NAMALWA (cell line): ENCODE results near the gene MRPS10.
"Not testable (repeated sequence)": the region's sequence is repeated elsewhere in the genome, so short reads cannot be mapped to it uniquely, and the experiment has no call there.

Source experiments
- DNase-seq: peaks from one replicate; pipeline ENCODE4 v3.0.0-alpha.2; 2015; ENCODE audit warnings: low spot score

Gene MRPS10

DNA sequence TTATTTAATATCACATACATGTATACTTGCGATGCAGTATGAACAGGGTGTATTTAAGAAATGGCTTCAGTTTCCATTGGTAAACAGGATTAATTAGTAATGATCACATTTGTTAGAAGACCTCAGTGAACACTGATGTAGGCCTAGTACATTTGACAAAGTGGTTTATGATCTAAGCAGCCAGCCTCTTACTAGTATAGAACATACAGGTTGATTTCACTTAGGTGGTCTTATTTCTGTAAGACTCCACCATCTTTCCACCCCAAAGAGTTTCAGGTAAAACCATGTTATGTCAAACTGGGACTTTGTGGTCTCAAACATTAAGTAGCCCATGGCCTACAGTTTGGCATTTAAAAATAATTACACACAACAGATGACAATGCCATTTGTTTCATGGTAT is 20.2 kb upstream of the MRPS10 start:
- no peak for DNase-seq

DNA sequence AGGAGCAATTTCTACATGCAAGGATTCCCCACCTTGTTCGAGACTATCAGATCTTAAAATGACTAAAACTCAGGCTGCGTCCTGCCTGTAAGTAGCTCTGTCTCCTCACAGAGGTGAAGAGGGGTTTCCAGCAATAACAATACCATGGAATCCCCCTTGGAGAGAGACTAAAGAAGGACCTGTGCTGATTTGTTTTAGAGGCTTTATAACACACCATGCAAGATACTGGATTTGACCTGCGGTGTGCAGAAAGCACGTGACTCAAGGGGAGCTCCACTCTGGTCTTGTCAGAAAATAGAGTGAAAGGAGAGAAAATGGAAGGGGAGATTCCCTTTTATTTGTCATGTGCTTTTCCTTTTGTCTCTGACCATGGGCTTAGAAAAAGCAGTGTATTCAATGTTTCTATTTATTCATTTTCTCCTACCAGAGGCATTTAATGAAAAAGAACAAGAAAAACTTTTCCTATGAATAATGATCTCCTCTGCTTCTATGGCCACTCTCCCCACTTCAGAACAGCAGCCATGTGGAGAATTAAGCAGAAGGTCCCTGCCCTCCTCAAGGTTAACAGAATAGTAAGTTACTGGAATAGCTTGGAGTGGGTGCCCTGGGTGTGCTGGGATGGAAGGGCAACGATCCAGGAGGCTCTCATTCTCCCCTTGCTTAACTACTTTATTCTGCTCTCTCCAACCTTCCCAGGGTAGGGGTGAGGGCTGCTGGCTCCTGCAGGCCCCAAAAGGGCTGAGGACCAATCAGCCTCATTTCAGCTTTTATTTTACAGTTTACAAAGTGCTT is 19.2 kb upstream of the MRPS10 start:
- no peak for DNase-seq

DNA sequence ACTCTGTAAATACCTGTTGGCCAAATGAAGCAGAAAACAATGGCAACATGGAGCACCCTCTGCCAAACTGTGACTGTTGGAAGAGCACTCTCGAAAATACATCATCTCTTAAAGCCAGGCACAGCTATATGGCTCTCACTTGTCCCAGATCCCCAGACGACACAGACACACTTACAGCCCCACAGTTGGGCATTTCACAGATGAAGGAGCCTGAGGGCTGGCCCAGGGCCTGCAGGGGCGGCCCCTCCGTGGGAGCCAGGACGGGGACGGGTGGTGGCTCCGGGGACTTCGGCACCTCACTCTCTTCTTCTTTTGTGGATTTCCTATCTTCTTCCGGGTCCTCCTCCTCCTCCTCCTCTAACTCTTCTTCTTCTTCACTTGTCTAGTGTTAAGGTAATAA is 18.4 kb upstream of the MRPS10 start:
- DNase-seq = no peak

DNA sequence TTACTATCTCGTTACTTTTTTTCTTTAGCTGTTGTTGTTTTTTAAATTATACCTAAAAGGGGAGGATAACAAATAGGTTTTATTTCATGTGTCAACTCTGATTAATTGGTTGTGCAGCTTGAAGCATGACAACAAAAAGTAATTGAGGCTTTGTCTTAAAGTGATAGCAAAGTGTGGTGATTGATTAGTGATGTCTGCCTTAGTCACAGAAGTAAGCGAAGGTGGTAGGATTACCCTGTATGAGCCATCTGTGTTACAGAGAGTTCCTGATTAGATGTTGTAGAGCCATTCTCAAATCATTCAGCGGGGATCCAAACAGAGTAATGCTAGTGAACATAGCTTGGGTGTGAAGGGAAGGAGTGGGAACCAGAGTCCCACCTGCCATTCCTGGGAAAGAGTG is 14.4 kb upstream of the MRPS10 start:
- DNase-seq = no peak

DNA sequence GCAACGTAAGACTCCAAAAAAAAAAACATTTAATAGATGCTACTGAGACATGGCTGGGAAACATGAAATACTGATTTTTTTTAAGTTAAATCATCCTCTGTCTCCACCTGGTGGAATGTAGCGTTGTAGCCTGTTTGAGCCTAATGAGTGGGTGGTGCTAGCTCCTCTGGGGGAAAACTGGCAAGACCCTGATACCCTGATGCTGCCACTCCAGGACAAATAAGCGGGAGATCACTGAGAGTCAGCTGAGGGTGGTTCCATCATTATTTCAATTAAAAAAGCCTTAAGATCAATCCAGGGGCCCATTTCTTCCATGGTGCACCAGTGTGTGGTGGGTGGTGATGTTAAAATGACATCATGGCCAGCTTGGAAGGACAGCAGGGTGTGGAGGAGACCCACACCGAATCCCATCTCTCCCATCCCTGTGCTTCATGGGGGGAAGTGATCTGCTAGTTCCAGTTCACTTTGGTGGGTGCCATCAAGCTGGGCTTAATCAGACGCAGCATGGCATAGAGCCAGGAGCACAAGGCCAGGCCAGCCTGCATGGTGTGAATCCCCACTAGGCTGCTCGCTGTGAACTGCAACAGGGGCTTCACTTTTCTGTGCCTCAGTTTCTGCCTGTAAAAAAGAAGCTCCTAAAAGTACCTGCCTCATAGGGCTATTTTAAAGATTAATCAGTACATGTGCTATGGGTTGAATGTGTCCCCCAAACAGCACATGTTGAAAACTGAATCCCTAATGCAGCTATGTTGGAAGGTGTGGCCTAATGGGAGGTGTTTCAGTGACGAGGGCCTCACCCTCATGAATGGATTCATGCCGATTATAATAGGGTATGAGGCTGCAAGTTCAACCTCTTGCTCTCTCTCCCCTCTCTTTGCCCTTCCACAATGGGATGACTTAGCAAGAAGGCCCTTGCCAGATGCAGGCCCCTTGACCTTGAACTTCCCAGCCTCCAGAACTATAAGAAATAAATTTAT is 13.0 kb upstream of the MRPS10 start:
- DNase-seq = peak; percentile 51

DNA sequence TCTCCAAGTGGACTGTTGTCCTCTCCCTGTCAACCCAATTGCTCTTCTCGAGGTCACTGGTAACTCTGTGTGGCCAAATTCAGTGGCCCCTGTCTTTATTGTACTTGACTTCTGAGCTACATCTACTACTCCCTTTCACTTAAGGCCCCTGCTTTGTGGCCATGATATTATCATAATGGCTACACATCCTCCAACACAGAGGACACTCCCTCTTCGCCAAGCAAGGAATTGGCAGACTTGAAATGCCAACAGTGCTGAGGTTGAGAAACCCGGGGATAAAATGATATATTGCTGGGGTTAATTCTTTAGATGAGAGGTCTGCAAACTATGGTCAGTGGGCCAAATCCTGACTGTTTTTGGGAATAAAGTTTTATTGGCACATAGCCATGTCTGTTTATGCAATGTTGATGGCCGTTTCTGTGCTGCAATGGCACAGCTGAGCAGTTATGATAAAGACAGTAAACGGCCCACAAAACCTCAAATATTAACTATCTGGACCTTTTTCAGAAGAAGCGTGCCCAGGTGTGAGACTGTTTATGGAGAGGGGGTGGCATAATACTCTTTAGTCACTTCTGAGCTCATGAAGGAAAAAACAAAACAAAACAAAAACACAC is 12.0 kb upstream of the MRPS10 start:
- no peak for DNase-seq

DNA sequence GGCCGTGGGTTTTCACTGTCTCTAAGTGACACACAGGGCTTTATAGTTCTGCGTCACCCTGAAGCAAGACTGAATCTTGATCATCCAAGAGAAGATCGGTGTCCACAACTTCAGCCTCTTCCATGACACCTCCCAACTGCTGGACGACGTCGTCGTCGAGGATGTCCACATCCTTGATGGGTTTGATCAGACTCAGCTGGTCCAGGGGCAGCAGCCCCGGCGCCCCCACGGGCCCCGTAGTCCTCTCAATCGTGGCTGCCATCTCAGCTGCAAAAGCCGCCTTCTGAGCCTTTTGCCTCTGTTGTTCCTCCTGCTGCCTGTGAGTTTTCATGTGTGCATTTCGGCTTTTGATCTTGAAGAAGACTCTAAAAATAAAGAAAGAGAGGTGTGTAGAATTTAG is 10.6 kb upstream of the MRPS10 start:
- no peak for DNase-seq

GRCh38 chr6:42227173-42227850 is 9.7 kb upstream of the MRPS10 start:
- no peak for DNase-seq

DNA sequence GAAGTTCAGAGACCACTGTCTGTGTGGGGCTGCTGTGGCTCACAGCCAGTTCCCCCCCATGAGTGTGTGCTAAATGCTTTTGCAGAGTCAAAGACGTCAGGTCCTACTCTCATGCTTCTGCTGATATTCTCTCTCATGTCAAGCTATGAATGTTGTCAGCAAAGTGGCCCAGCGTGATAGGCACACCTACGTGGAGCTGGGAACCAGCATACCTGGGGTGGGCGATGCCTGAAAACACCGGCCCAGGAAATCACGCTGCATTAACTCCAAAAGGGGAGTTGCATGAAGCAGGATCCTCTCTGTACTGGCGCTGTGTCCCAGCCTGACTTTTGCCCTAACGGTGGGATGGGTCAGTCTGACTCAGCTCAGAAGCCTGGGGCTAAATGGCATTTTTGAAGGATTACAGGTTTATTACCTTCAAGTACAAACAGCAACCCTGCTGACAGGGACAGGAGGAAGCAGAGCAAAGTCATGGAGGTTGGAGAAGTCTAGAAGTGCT is 9.0 kb upstream of the MRPS10 start:
- no peak for DNase-seq

DNA sequence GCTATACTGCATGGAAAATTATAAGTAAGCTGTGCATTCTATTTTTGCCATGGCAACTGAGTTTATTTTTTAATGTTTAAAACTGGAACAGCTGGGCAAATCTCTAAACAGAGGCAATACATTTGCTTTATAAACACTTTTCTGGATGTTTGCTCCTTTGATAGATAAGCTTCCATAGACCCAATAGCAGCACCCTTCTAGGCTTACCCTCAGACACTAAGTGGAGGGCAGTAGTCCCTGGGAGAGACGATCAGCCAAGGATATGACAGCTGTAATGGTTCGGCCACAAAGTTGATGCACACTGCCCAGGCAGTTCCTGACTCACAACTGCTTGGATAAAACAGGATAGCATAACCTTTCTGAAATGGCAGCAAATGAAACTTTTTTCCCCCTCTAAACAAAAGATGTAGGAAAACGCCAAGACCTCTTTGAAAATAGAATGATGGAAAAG is 8.5 kb upstream of the MRPS10 start:
- DNase-seq = no peak

GRCh38 chr6:42225419-42225818 is 7.8 kb upstream of the MRPS10 start:
- no peak for DNase-seq

- DNase-seq = no peak
Measured at GRCh38 chr6:42225029-42225339, 7.3 kb upstream of the MRPS10 start.

DNA sequence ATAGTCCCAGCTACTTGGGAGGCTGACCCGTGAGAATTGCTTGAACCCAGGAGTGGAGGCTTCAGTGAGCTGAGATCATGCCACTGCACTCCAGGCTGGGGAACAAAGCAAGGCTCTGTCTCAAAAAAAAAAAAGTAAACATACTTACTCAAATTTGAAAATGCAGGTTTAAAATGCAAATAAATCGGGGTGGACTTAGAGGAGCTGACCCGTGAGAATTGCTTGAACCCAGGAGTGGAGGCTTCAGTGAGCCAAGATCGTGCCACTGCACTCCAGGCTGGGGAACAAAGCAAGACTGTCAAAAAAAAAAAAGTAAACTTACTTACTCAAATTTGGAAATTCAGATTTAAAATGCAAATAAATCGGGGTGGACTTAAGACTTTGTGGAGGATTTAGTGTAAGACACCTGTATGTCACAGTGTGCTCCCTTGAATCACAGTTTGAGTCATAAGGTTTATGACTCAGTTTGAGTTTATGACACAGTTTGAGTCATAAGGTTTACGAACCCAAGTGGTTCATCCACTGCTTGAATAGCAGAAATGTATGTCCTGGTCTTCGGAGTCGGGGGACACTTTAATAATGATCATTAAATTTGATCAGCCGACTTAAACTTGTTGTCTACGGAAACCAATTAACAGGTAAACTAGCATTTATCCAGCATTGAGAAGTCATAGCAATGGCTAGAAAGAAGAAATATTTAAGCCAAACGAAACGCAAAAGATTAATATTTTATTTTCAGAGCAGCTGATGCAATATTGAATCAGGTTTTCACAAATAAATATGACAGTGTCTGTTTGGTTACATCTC is 6.8 kb upstream of the MRPS10 start:
- DNase-seq = peak; percentile 29

DNA sequence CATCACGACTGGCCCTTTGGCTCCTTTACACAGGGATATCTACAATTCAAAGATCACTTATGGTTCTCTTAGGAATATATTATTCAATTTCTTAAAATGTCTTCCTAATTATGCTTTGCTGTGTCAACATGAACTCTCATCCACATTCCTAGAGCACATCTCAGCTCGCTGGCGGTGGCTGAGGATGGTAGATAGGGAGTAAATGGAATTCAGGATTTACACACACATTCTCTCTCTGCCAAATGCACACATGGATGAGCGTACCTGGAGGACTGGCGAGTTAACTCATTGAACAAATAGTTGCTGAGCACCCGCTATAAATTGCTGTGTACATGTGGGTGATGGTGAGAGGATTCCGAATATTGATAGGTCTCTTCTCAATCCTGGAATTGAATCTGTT is 4.8 kb upstream of the MRPS10 start:
- DNase-seq = no peak

DNA sequence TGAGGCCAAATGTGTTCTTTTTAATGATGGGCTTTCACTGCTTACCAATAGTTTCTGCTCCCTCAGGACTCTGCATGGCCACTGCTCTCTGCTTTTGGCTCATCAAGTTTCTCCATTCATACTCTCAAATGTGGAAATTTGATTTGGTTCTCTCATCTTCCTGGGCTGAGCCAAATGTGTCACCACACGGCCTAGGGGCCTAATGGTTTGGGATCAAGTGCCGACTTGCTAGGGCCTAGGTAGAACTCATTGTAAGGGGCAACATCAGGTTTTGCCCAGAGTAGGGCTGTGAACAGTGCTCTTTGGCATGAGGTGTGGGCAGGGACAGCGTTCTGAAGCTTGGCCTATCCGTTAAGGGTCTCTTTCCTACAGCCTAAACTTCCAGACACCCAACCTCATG is 3.9 kb upstream of the MRPS10 start:
- DNase-seq = no peak

DNA sequence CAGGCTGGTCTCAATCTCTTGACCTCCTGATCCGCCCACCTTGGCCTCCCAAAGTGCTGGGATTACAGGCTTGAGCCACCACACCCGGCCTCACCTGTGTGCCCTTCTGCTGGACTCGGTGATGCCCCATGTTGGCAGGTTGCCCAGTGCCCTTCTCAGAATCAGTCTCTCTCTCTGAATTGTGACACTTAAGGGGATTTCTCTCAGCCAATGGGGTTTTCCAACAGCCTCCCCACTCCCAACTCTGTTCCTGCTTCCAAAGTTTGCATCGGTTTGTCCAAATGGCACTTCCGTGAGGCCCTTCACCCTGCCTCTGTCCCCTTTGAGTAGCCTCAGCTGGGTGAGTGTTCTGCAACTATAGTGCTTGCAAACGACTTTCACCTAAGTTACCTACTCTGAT is 3.1 kb upstream of the MRPS10 start:
- no peak for DNase-seq

GRCh38 chr6:42217157-42217518 is 523 bp downstream of the MRPS10 start:
- peak; percentile 35 for DNase-seq

DNA sequence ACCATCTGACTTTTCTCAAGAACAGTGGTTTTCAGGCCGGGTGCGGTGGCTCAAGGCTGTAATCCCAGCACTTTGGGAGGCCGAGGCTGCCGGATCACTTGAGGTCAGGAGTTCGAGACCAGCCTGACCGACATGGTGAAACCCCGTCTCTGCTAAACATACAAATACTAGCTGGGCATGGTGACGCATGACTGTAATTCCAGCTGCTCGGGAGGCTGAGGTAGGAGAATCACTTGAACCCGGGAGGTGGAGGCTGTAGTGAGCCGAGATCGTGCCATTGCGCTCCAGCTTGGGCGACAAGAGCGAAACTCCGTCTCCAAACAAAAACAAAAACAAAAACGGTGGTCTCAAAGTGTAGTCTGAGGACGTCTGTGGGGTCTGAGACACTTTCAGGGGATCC is 1.2 kb downstream of the MRPS10 start:
- DNase-seq = not testable (repeated sequence)

GRCh38 chr6:42212442-42212841 is 5.2 kb downstream of the MRPS10 start:
- no peak for DNase-seq

DNA sequence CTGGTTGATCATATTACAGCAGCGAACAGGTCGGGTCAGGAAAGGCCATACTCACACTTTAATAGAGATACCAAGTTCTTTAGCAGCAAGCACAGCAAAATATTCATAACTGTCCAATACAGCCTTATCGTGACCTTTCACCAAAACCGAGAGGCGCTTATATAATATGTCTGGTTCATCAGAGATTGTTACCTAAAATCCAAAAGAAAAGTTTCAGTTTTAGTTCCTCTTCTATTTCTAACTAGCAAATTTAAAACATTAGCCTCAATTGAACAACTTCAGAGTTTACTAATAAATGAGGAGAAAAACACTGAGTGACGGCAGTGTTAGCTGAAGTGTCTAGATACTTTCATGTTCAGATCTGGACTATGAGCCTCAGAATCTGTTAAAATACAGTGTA is 5.9 kb downstream of the MRPS10 start:
- DNase-seq = no peak

DNA sequence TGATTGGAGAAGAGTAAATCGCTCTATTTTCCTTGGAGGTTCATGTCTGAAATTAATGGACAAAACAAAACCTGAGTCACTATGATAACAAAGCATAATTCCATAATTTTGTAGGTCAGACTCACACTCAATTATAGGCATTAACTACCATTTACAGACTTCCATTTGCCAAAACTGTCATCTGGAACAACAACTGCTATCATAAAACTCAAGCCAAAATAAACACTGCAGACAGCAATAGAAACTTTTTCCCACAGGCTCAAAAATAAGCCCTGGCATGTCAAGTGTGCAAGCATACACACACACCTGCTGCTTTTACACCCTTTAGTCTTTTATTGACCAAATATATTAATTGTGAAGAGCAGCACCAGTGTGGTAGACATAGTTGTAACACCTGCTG is 7.1 kb downstream of the MRPS10 start:
- no peak for DNase-seq
